ENCODE measurements around the gene CXorf49.
"Not testable (repeated sequence)": the region's sequence is repeated elsewhere in the genome, so short reads cannot be mapped to it uniquely, and the experiment has no call there.

GRCh38 chrX:71702853-71703252 is 15.2 kb downstream of the CXorf49 start:
- not testable (repeated sequence) for TF ChIP-seq POLR2A, CTCF (IDR thresholded peaks at IDR 0.05)
